AG04449 (cell line): ENCODE results near the gene NBEA.

Experiments
- CTCF ChIA-PET: fragments of 350-600 bp; formaldehyde crosslinking; extraction: SDS; loops from one replicate; lab custom pipeline; 2021; ENCODE audit warnings: antibody characterized with exemption; lab: Yijun Ruan, JAX
- POLR2A ChIA-PET: fragments of 400-600, 350-600 bp; formaldehyde crosslinking; extraction: SDS; loops from one replicate; lab custom pipeline; 2020; ENCODE audit warnings: antibody characterized with exemption, inconsistent platforms; lab: Yijun Ruan, JAX
- DNase-seq: peaks from one replicate; pipeline ENCODE4 v3.0.0-alpha.2; 2010; ENCODE audit warnings: low read depth, low spot score
- H3K4me3 ChIP-seq: 2 replicates; pipeline ENCODE4 v1.5.1; 2011; ENCODE audit warnings: low read depth, mild to moderate bottlenecking, control low read depth, low read length
- TF ChIP-seq, protein P1 (sequence below): IDR thresholded peaks from one replicate; pipeline ENCODE4 v1.5.1; 2011; ENCODE audit warnings: mild to moderate bottlenecking, moderate library complexity, low read length, control low read depth, inconsistent platforms; ENCODE audit not compliant: insufficient read depth; ENCODE audit errors: missing control alignments

The NBEA gene

DNA sequence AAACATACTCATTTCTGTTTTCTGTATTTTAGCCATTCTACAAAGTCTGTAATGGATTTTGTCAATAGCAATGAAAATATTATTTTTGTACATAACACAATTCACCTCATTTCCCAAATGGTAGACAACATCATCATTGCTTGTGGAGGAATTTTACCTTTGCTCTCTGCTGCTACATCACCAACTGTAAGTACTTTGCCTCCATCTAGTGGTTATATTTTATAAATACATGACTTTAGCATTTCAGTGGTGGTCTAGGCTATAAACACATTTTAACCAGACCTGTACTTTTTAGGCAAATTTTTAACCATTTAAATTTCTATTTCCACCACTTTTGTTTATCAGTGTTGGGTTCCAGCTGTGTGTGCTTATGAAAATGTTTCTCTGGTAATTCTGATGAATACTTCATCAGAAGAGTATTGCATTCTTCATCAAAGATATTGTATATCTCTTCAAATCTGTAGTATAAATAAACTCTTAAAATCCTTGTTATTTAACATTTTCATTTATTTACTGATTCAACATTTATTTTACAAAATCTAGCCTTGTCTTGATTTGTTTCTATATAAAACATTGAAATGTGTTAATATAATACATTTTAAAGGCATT lies 222.4 kb downstream of the NBEA start:
- TF ChIP-seq, protein P1, sequence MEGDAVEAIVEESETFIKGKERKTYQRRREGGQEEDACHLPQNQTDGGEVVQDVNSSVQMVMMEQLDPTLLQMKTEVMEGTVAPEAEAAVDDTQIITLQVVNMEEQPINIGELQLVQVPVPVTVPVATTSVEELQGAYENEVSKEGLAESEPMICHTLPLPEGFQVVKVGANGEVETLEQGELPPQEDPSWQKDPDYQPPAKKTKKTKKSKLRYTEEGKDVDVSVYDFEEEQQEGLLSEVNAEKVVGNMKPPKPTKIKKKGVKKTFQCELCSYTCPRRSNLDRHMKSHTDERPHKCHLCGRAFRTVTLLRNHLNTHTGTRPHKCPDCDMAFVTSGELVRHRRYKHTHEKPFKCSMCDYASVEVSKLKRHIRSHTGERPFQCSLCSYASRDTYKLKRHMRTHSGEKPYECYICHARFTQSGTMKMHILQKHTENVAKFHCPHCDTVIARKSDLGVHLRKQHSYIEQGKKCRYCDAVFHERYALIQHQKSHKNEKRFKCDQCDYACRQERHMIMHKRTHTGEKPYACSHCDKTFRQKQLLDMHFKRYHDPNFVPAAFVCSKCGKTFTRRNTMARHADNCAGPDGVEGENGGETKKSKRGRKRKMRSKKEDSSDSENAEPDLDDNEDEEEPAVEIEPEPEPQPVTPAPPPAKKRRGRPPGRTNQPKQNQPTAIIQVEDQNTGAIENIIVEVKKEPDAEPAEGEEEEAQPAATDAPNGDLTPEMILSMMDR, result peak; percentile 49
- DNase-seq, result no peak
- CTCF ChIA-PET, result interaction anchor here (0.6 to 2.6 kb wide), 25 partner anchors 9 to 1622 kb away, joined by 3 to 13 read pairs (median 4); no protein-coding TSS in a partner anchor
- POLR2A ChIA-PET, result no interaction called here
- no peak overlapping the region for H3K4me3 ChIP-seq

DNA sequence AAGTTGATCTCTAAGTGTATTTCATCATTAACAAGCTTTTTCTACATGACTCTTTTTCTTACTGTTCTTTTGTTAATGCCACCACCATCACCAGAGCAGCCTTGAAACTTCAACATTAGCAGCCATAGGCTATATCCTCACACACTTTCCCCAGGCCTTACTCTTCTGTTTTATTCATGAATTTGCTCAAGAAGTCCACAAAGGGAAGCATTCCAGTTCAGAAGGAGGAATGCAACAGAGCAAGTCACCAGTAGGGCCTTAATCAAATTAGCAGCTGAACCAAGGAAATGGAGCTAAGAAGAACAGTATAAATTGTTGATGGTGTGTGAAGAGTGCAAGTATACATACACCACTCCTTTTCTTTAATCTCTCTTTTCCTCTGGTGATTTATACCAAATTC lies 223.1 kb downstream of the NBEA start:
- POLR2A ChIA-PET, result no interaction called here
- no peak overlapping the region for H3K4me3 ChIP-seq
- TF ChIP-seq, protein P1, result no peak
- no peak for DNase-seq
- CTCF ChIA-PET, result interaction anchor here (0.6 to 2.6 kb wide), 17 partner anchors 8 to 1622 kb away, joined by 3 to 13 read pairs (median 4); no protein-coding TSS in a partner anchor

DNA sequence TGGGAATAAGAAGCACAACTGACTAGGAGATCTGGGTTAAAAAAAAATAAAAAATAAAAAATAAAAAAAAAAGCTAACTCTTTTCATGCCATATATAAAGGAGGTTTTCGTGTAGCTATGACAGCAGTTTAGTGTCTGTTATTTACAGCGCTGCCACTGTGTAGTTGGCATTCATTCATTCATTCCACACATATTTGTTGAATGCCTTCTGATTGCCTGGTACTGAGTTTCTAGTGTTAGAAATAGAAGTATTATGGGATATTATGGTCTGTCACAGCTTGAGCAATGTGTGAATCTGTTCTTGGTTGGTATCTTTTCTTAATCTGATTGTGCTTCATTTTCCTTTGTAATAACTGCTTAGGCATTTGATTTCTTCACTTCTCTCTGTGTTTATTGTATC lies 237.4 kb downstream of the NBEA start:
- no peak for DNase-seq
- ChIA-PET CTCF (interaction anchor here (1.2 to 1.8 kb wide), 2 partner anchors 16 to 783 kb away, joined by 3 to 4 read pairs; no protein-coding TSS in a partner anchor), POLR2A (no interaction called here)
- TF ChIP-seq, protein P1, result no peak
- no peak overlapping the region for H3K4me3 ChIP-seq

DNA sequence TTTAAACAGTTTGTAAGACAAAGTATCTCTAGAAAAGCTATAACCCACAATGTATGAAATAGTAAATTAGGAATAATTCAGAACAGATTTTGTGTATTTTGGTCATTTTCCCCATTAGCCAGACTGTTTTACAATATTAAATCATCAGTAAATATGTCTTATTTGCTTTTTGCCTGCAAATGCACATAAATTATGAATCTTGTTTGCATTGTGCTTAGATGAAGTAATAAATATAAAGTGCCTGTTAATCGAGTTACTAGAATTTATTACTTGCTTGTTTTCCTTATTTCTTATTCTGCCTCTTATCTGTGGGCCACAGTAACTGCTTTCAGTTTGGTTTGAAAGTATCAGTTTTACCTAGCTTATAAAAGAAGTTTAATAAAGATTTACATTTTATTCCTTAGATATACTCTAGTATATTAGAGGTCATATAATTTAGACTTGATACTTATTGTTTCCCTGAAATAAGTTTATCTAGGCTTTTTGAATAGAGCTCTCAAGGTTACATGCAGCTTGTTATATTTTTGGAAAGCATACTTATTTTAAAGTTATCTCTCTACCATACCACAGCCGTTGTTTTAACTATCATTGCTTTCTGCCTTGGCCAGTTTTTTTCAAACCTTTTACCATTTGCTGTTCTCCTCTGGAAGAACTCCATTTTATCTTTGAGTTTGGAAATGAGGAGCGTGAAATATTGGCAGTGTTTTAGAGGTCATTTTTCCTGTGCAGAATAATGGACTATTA lies 238.0 kb downstream of the NBEA start:
- H3K4me3 ChIP-seq, result no peak overlapping the region
- TF ChIP-seq, protein P1, result no peak
- POLR2A ChIA-PET, result no interaction called here
- CTCF ChIA-PET, result interaction anchor here (1.2 to 1.8 kb wide), 2 partner anchors 16 to 782 kb away, joined by 3 to 4 read pairs; no protein-coding TSS in a partner anchor
- DNase-seq, result no peak

DNA sequence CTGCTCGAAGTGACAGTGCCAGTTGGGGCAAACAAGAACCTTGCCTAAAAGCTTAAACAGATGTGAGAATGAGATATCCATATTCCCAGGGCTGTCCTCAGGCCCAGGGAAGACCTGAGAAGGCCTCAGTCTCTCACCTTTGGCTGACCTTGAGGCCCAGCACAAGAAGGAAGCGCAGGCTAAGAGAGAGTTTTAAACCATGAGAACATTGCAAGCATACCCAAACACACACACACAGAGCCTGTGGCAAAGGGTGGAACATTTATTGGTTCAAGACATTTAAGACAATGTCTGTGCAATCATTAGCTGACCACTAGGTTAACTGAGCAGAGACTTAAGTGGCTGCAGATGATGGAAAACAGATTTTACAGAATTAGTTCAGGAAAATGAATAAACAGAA lies 248.2 kb downstream of the NBEA start:
- ChIA-PET POLR2A (no interaction called here), CTCF (interaction anchor here (1.6 kb wide), 1 partner anchor 26 kb away, joined by 6 read pairs; no protein-coding TSS in a partner anchor)
- no peak overlapping the region for H3K4me3 ChIP-seq
- DNase-seq, result no peak
- TF ChIP-seq, protein P1, result no peak

DNA sequence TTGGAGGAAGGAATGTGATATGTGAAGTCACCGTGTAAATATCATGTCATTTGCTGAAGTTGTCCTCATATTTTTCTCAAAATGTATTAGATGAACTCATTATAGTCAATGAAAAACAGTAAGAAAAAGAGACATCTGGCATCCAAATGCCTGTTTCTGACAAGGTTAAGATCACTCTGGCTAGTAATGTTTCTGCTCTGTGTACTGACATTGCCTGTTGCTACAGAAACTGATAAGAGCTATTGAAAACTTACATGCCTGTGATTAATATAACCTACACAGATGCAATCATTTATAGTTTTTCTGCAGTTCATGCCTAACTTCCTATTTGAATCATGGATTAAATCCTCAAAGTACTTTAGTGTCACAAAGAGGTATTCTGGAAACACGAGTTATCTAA lies 249.8 kb downstream of the NBEA start:
- CTCF ChIA-PET, result no interaction called here
- TF ChIP-seq, protein P1, result no peak
- POLR2A ChIA-PET, result no interaction called here
- H3K4me3 ChIP-seq, result no peak overlapping the region
- no peak for DNase-seq
